Skeletal muscle cell (primary cell): ENCODE measurements around the gene HP.
"Not testable (repeated sequence)": the region's sequence is repeated elsewhere in the genome, so short reads cannot be mapped to it uniquely, and the experiment has no call there.

Source experiments
- DNase-seq: peaks from one replicate; pipeline ENCODE4 v3.0.0-alpha.2; 2010; ENCODE audit warnings: low read depth
- H3K4me3 ChIP-seq: 2 replicates; pipeline ENCODE4 v1.5.1; 2011; ENCODE audit warnings: low read depth, mild to moderate bottlenecking, control low read depth, low read length, moderate library complexity

HP gene

DNA sequence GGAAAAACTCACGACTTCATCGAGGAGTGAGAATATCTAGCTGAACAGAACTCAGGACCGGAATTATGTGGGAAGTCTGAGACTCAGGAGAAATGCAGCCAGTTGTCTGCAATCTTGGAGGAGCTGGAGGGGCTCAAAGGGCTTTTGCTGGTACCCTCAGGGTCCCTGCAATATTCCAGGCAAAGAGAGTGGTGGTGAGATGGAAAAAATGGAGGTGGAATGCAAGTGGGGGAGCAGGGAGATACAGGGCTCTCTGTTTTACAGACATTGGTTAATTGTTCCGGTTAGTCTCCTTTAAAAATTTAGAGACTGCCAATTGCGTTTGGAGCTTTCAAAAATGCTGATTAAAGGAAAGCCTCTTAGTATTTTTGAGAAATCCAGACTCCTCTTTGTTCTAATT is 18.2 kb upstream of the HP start:
- no peak overlapping the region for H3K4me3 ChIP-seq
- DNase-seq = no peak

DNA sequence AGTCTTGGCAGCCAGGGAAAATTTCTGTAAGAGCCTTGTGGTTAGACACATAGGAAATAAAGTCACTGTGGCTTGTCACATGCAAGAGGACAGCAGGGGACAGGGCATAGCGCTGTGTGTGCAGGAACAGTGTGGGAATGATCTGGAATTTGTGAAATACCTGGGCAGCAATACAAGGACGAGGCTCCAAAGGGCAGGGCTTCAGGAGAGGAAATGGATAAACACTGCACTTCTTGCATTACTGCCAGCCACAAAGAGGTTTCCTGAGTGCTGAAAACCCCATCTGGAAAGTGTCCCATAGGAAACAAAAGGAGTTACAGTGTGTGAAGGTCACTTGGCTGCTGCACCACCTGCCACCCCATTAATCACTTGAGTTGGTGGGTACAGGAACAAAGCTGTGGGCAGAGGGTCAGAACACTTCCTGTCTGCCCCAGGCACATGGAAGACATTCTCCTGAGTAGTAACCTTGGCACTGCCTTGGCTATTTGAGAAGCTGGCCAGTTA is 12.1 kb upstream of the HP start:
- peak; percentile 27 for DNase-seq

DNA sequence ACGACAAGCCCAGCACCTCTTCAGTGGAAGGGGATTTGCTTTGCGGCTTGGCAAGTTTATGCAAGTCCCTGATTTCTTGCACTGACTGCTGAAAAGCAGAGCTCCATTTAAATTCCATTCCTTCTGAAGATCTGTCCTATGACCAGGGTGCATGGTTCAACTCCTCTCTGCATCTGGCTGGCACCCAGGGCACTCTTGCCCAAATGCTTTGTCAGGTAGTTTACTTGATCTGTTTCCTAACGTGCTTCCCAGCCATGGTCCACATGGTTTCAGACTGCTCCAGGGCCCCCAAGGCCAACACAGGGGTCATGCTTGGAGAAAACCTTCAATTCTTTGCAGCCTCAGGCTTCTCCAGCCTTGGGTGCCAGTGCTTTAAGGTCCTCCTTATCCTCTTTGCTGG is 11.2 kb upstream of the HP start:
- no peak overlapping the region for H3K4me3 ChIP-seq
- no peak for DNase-seq

More for the DNA sequence above, 12.1 kb upstream of the HP start:
- no peak overlapping the region for H3K4me3 ChIP-seq

DNA sequence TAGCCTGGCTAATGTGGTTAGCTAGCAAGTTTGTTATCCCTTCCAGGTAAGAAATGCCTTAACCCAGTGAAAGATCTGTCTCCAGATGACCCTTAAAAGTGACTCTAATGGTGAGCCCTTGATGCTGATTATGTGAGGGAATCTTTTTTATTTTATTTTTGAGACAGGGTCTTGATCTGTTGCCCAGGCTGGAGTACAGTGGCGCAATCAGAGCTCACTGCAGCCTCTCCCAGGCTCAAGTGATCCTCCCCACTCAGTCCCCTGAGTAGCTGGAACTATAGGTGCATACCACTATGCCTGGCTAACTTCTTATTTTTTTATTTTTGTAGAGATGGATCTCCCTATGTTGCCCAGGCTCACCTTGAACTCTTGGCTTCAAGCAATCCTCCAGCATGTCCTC is 10.8 kb upstream of the HP start:
- no peak for DNase-seq

DNA sequence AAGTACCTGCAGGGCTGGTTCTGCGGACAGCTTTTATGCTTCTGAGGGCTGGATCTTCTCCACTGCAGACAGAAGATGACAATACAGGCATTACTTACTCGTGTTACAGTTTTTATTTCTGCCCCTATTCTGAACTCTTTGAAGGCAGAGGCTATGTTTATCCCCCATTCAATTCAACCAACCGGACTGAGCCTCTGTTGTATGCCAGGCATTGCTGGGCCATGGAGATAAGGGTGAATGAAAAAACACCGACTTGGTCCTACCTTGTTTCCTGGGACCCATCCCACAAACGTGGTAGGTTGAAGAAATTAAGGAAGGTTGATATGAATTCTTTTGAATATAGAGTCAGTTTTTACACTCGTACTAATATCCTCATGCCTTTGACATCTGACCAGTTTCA is 10.0 kb upstream of the HP start:
- DNase-seq = no peak
- H3K4me3 ChIP-seq = no peak overlapping the region

More for the DNA sequence above, 10.8 kb upstream of the HP start:
- no peak overlapping the region for H3K4me3 ChIP-seq

DNA sequence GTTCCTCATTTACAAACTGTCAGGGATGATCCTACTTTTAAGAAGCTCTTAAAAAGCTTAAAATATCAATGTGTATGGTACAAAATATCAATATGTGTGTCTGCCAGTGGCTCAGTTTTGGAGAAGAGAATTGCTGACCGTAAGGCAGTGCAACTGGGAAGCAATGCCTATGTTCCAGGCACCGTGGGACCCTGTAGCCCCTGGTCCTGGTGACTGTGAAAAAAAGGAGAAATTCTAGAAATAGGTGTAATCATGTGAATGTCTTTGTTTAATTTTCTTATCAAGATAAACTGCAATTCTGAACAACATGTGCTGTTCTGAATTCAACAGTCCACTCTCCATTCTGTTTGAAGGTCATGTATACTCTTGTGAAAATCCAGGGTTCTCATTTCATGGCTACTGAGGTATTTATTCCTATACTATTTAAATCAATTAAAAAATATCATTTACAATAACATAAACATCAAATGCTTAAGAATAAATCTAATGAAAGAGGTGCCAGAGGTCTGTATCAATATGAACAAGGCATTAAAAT is 9.4 kb upstream of the HP start:
- no peak for DNase-seq
- H3K4me3 ChIP-seq = no peak overlapping the region

DNA sequence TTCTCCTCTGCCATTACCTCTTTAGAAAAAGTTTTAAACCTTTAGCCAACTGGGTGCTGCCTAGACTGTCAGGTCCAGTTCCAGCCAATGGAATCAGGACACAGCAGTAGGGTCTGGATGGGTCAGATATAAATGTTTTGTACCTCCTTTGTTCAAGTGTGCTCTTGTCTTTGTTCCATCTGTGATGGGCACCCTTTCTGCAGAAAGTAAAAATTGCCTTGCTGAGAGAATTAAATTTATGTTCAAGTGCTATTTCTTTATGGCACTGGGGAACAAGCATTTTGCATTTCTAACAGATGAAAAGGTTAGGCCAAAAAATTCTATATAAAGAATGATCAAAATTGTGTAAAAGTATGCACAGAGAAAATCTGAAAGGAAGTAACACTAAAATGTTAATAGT is 5.2 kb upstream of the HP start:
- DNase-seq = no peak
- no peak overlapping the region for H3K4me3 ChIP-seq

DNA sequence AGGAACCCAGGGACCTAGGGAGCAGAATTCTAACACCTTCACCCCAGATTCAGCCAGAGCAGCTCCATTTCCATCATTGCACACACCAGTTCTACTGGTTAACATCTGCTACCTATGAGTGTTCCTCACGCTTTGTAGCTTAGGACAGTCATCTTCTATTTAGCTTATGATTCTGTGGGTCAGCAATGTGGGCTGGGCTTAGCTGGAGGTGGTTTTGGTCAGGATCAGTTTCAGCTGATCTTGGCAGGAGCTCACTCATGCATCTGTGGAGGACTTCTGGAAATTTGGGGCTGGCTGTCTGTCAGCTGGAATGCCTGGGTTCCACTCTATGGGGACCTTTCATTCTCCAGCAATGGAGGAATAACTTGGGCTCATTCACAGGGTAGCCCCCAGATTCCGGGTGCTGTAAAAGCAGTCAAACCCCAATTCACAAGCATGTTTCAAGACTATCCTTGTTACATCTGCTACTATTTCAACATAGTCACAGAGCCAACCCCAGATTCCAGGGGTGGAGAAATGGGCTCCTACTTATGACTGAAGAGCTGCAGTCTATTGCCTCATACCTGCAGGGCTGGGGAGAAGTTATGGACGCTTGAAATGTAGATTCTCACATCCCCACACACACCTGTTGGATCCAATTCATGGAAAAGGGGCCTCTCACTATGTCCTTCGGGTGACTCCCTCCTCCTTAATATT is 3.4 kb upstream of the HP start:
- no peak overlapping the region for H3K4me3 ChIP-seq
- DNase-seq = no peak

DNA sequence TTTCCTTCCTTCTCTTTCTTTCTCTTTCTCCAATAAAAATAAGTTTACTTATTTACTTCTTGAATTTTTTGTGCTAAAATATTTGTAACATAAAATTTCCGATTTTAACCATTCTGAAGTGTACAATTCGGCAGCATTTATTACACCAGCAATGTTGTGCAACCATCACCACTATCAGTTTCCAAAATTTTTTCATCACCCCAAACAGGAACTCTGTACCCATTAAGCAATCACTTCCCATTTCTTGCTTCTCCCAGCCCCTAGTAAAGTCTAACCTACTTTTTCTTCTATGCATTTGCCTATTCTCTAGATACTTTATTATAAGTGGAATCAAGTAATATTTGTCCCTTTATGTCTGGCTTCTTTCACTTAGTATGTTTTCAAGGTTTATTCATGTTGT is 2.5 kb upstream of the HP start:
- no peak for DNase-seq
- H3K4me3 ChIP-seq = no peak overlapping the region

DNA sequence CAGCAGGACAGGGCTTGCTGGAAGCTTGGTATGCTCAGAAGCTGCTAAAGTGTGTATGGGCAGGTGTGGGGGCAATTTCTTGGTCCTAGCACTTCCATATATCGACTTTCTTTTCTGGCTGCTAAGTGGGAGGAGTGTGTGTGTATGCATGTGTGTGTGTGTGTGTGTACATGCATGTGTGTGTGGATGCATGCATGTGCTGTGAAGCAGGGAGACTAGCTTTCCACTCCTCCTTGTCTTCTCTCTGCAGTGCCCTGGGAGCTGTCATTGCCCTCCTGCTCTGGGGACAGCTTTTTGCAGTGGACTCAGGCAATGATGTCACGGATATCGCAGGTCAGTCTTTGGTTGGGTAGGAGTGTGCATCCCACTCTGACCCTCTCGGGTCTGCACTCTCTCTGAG is 1.6 kb downstream of the HP start:
- H3K4me3 ChIP-seq = no peak overlapping the region
- DNase-seq = no peak

DNA sequence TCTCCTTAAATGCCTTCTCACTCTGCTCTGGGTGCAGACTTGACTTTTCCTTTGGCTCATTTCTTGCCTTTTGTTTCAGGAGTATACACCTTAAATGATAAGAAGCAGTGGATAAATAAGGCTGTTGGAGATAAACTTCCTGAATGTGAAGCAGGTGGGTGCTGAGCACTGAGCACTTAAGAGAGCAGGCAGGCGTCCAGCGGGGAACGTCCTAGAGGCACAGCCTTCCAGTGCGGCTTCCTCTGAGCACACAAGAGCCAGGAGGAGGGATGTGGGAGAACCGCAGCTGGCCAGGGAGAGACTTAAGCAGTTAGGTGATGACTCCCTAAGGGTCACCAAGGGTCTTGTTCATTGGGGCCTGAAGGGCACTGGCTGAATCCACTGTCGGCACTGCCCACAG is 3.0 kb downstream of the HP start:
- H3K4me3 ChIP-seq, DNase-seq: not testable (repeated sequence)

DNA sequence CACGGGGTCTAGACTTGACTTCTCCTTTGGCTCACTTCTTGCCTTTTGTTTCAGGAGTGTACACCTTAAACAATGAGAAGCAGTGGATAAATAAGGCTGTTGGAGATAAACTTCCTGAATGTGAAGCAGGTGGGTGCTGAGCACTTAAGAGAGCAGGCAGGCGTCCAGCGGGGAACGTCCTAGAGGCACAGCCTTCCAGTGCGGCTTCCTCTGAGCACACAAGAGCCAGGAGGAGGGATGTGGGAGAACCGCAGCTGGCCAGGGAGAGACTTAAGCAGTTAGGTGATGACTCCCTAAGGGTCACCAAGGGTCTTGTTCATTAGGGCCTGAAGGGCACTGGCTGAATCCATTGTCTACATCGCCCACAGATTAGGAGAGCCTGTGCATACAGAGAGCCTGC is 4.8 kb downstream of the HP start:
- not testable (repeated sequence) for DNase-seq, H3K4me3 ChIP-seq

DNA sequence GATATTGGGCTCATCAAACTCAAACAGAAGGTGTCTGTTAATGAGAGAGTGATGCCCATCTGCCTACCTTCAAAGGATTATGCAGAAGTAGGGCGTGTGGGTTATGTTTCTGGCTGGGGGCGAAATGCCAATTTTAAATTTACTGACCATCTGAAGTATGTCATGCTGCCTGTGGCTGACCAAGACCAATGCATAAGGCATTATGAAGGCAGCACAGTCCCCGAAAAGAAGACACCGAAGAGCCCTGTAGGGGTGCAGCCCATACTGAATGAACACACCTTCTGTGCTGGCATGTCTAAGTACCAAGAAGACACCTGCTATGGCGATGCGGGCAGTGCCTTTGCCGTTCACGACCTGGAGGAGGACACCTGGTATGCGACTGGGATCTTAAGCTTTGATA is 6.1 kb downstream of the HP start:
- H3K4me3 ChIP-seq = no peak overlapping the region
- DNase-seq = no peak

DNA sequence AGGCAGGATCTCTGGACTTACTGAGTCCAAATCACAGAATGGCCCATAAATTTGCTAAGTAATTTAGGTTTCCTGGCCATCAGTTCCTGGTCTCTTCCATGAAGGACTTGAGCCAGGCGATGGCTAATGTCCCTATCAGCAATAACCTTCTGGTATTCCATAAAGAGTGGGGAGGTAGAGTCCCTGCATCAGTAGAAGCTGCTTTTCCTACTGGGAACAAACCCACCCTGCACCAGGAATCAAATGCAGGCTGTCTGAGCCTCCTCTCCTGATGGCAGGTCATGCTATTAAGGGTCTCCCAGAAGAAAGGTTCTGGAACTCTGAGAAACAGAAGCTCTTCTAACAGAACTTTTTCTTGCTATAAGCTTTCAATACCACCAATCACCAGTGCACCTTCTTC is 7.3 kb downstream of the HP start:
- DNase-seq = no peak

DNA sequence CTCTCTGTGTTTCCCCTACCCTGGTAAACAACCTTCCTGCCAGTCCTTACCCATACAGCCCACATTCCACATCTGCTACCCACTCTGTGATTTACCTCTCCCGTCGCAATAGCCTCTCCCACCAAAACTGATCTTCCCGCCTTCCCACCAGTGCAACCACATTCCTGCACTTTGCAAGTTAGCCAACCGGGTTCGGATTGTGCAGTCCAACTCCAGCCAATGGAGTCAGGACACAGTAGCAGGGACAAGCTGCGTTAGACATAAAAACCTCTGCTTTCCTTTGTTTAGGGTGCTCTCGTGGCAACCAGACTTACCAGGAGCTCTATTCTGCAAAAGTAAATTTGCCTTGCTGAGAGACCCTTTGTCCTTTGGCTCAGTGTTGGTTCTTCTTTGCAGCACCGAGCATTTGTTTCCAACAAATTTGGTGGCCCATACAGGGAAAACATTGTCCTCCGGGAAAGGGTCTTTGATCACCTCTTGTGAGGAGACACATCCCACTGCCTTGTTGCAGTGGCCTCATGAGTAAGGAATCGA is 10.1 kb downstream of the HP start:
- no peak overlapping the region for H3K4me3 ChIP-seq
- DNase-seq = no peak

More for the DNA sequence above, 7.3 kb downstream of the HP start:
- no peak overlapping the region for H3K4me3 ChIP-seq

DNA sequence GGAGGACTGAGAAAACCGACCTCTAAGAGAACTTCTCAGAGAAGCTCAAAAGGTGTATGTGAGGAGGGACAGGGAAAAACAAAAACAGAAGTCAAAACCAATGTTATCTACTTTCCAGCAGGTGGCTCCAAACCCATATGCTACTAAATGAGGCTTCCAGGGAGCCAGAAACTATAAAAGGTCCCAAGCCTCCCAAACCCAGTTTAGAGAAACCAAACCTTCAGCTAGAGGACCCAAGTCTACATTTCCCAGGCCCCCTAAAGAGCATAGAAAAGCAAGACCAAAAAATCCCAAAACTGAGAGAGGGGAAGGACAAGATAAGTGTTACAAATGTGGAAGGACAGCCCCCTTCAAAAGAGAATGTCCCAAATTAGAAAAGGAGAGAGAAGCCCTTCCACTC is 12.4 kb downstream of the HP start:
- no peak overlapping the region for H3K4me3 ChIP-seq
- no peak for DNase-seq

DNA sequence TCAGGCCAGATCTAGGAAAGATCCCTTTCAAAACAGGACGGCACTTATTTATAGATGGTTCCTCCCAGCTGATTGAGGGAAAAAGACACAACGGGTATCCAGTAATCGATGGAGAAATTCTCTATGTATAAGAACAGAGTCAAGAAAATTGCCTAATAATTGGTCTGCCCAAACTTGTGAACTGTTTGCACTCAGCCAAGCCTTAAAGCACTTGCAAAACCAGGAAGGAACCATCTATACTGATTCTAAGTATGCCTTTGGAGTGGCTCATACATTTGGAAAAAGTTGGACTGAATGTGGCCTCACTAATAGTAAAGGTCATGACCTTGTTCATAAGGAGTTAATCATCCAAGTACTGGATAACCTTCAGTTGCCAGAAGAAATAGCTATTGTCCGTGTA is 14.6 kb downstream of the HP start:
- H3K4me3 ChIP-seq = no peak overlapping the region
- DNase-seq = no peak

DNA sequence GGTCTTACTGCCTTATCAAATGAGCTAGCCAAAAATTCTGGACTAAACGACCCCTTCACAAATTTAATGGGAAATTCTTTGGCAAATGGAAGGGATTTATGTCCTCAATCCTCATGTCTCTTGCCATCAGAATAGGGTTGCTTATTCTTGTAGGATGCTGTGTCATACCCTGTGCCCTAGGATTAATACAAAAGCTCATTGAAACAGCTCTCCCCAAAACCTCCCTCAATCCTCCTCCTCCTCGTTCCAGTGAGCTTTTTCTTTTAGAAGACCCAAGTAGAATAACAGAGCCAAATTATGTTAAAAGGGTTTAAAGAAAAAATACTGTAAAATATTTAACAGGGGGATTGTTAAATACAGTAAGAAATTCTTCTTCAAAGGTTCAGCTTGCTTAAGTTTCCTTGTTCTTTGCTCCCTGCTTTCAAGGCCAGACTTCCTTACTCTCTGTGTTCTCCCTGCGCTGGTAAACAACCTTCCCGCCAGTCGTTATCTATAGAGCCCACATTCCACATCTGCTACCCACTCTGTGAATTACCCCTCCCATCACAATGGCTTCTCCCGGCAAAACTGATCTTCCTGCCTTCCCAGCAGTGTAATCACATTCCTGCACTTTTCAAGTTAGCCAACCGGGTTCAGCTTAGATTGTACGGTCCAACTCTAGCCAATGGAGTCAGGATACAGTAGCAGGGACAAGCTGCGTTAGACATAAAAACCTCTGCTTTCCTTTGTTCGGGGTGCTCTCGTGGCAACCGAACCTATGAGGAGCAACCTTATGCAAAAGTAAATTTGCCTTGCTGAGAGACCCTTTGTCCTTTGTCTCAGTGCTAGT is 18.4 kb downstream of the HP start:
- H3K4me3 ChIP-seq = no peak overlapping the region
- DNase-seq = no peak

DNA sequence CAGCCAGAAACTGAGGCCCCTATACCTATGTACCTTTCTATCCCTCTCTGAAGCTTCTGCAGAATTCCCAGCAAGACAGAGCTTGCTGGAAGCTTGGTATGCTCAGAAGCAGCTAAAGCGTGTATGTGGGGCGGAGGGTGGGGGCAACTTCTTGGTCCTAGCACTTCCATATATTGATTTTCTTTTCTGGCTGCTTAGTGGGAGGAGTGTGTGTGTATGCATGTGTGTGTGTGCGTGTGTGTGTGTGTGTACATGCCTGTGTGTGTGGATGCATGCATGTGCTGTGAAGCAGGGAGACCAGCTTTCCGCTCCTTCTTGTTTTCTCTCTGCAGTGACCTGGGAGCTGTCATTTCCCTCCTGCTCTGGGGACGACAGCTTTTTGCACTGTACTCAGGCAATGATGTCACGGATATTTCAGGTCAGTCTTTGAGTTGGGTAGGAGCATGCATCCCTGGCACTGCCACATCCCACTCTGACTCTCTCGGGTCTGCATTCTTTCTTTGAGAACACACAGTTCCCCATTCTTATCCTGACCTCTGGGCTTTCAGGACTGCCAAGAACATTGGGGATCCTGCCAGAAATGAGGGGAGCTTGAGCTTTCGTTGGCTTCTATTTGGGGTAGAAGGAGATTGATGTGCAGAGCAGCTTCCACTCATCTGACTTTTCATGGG is 19.4 kb downstream of the HP start:
- no peak for DNase-seq
- no peak overlapping the region for H3K4me3 ChIP-seq

DNA sequence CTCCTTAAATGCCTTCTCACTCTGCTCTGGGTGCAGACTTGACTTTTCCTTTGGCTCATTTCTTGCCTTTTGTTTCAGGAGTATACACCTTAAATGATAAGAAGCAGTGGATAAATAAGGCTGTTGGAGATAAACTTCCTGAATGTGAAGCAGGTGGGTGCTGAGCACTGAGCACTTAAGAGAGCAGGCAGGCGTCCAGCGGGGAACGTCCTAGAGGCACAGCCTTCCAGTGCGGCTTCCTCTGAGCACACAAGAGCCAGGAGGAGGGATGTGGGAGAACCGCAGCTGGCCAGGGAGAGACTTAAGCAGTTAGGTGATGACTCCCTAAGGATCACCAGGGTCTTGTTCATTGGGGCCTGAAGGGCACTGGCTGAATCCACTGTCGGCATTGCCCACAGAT is 20.8 kb downstream of the HP start:
- not testable (repeated sequence) for H3K4me3 ChIP-seq, DNase-seq
